GM12878 (cell line): ENCODE results near the gene FBLN7.

Experiments used
- CREB1 ChIP-seq: IDR thresholded peaks from 2 replicates; pipeline ENCODE4 v1.6.1; 2012; ENCODE audit warnings: low read depth, mild to moderate bottlenecking, inconsistent platforms
- CTCF ChIP-seq, 3 experiments: IDR thresholded peaks in 2 of 3; conservative IDR thresholded peaks in 1 of 3; 2 replicates each; pipeline ENCODE4 v1.5.1; 2011; ENCODE audit warnings: low read depth in 3 of 3, low read length in 3 of 3, mild to moderate bottlenecking in 3 of 3, control low read depth in 2 of 3, moderate library complexity in 2 of 3, inconsistent platforms in 1 of 3, mixed read lengths in 1 of 3; ENCODE audit not compliant: control insufficient read depth in 2 of 3, insufficient read depth in 1 of 3; ENCODE audit errors: extremely low read depth in 1 of 3
- ESRRA ChIP-seq: IDR thresholded peaks from 2 replicates; pipeline ENCODE4 v1.6.1; 2012; ENCODE audit warnings: mild to moderate bottlenecking, low read length, improper control_type of control experiment
- RFX5 ChIP-seq: IDR thresholded peaks from 2 replicates; pipeline ENCODE4 v1.6.1; 2011; ENCODE audit warnings: low read depth, low read length, improper control_type of control experiment
- SIN3A ChIP-seq: IDR thresholded peaks from 2 replicates; pipeline ENCODE4 v1.6.1; 2012; ENCODE audit warnings: low read depth, low read length, improper control_type of control experiment
- SMC3 ChIP-seq: IDR thresholded peaks from 2 replicates; pipeline ENCODE4 v1.6.1; 2011; ENCODE audit warnings: low read length, improper control_type of control experiment, borderline replicate concordance
- USF2 ChIP-seq: IDR thresholded peaks from 2 replicates; pipeline ENCODE4 v1.6.1; 2011; ENCODE audit warnings: low read depth, low read length, improper control_type of control experiment, borderline replicate concordance

GRCh38 chr2:112151271-112151670 is 13.1 kb downstream of the FBLN7 start:
- no peak for TF ChIP-seq CTCF (IDR thresholded peaks at IDR 0.05 in 2 of 3, conservative IDR thresholded peaks at IDR 0.05 in 1 of 3; ENCODE audit: control insufficient read depth in 2 of 3, extremely low read depth in 1 of 3, insufficient read depth in 1 of 3, low read depth in 3 of 3, low read length in 3 of 3)
- TF ChIP-seq ESRRA = no peak
- no peak for TF ChIP-seq SIN3A
- TF ChIP-seq CREB1 = no peak
- TF ChIP-seq USF2 = no peak
- TF ChIP-seq RFX5 = no peak
- no peak for TF ChIP-seq SMC3
